ENCODE measurements around the gene CEP128. TPM values are rescaled to one million over a fixed set of nuclear protein-coding genes. Genes with fewer than 3 reads are reported as not detected.

The CEP128 gene
- total and polyA plus RNA-seq, 8 donors = 4.8 to 10.1 (median 7.5) TPM

DNA sequence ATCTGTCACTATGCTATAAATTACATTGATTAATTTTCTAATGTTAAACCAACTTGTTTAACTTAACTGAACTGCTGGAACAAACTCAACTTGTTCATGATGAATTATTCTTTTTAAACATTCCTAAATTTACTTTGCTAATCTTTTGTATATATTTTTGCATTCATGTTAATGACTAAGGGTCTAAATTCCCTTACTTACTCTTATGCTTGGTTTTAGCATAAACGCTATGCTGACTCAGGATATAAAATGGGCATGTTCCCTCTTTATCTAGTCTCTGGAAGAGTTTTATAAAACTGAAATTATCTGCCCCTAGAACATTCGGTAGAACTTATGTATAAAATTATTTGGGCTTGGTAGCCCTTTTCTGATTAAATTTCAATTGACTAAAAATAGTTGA is 387.4 kb downstream of the CEP128 start:
- Histone ChIP-seq H3K27ac (no peak overlapping the region), H3K9me3 (no peaks in the 10 kb centered on the region), H3K27me3 (no peaks in the 10 kb centered on the region), H3K4me3 (no peak overlapping the region), H3K4me1 (no peaks in the 10 kb centered on the region), H3K36me3 (no peaks in the 10 kb centered on the region)
- no peak for ATAC-seq
- TF ChIP-seq, protein P1, sequence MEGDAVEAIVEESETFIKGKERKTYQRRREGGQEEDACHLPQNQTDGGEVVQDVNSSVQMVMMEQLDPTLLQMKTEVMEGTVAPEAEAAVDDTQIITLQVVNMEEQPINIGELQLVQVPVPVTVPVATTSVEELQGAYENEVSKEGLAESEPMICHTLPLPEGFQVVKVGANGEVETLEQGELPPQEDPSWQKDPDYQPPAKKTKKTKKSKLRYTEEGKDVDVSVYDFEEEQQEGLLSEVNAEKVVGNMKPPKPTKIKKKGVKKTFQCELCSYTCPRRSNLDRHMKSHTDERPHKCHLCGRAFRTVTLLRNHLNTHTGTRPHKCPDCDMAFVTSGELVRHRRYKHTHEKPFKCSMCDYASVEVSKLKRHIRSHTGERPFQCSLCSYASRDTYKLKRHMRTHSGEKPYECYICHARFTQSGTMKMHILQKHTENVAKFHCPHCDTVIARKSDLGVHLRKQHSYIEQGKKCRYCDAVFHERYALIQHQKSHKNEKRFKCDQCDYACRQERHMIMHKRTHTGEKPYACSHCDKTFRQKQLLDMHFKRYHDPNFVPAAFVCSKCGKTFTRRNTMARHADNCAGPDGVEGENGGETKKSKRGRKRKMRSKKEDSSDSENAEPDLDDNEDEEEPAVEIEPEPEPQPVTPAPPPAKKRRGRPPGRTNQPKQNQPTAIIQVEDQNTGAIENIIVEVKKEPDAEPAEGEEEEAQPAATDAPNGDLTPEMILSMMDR (IDR thresholded peaks at IDR 0.05) = no peak
- intact Hi-C loops (cut with DNase I) = no loop called here
- DNase-seq = no peak

DNA sequence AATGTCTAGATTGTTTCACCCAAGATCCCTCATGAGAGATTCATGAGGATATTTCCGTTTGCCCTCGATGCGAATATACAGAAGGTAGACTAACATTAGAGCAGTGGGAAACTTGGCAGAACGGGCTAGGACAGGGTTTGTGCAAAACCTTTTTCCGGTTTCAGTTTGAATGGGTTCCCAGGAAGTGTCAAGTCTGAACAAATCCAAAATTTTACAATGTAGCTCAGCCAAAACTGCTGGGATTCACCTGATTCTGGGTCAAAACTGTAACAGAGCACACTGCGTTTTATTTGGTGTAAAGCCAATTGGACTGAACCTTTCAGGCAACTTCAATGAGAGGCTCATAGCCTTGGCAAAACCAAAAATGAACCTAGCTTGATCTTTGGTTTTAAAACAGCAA is 392.4 kb downstream of the CEP128 start:
- Histone ChIP-seq H3K27ac (no peak overlapping the region), H3K4me1 (no peaks in the 10 kb centered on the region), H3K9me3 (no peaks in the 10 kb centered on the region), H3K27me3 (no peaks in the 10 kb centered on the region), H3K36me3 (no peaks in the 10 kb centered on the region), H3K4me3 (no peak overlapping the region)
- ATAC-seq (no peak), DNase-seq (no peak)
- intact Hi-C loops (cut with DNase I) = no loop called here
- TF ChIP-seq, protein P1 (IDR thresholded peaks at IDR 0.05) = no peak

DNA sequence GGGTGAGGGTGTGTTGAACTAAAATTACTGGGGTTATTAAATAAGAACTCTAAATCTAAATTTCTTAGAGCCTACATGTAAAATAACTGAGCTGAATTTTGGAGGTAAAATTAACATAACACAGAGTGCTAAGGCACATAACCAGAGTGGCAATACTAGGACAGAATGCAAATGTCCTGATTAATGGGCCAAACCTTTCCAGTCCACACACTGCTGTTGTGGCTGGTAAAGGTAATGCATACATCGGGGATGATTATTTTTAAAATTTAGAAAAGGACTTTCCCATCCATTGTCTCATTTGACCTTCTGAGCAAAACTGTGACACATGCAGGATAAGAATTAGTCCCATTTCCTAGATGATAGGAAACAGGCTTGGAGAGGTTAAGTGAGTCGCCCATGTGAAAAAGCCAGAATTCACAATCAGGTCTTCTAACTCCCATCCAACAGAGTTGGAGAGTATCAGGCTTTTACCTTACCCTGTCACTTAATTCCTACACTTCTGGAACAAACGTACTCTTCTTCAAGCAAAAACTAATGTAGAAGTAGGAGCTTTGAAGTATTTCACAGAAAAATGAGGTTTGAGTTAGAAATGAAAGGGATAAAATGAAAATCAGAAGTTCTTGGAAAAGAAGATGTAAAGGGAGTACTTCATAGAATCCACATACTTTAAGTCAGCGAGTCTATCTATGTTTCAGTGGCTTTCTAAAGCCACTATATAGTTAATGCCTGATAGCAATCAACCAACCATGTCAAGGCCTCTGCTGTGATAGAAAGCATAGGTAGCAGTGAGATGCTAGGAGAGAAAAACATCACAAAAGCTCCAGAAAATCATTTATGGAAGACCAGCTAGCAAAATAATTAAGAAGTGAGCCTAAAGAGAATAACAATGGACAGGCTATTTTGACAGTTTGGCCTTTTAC is 395.3 kb downstream of the CEP128 start:
- Histone ChIP-seq H3K27ac (no peak overlapping the region), H3K27me3 (no peaks in the 10 kb centered on the region), H3K4me3 (no peak overlapping the region), H3K9me3 (peaks cover 0 to under 1% of the 10 kb centered on the region in 2 donors), H3K4me1 (no peaks in the 10 kb centered on the region), H3K36me3 (no peaks in the 10 kb centered on the region)
- ATAC-seq = no peak
- intact Hi-C loops (cut with DNase I) = no loop called here
- no peak for DNase-seq
- TF ChIP-seq, protein P1 (IDR thresholded peaks at IDR 0.05) = no peak

DNA sequence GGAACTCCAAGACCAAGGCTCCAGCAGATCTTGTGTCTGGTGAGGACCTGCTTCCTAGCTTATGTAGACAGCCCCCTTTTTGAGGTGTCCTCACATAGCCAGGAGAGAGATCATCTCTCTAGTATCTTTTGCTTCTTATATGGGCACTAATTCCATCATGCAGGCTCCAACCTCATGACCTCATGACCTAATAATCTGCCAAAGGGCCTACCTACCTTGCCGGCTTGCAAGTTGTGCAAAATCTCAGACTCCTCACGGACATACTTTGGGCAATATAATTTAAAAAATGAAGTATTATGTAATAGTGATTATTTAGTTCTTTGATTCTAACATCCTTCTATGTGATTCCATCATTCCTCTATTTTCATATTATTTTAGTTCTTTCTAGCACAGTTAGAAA is 397.2 kb downstream of the CEP128 start:
- intact Hi-C loops (cut with DNase I) = no loop called here
- H3K27me3 ChIP-seq = no peaks in the 10 kb centered on the region
- no peak for DNase-seq

DNA sequence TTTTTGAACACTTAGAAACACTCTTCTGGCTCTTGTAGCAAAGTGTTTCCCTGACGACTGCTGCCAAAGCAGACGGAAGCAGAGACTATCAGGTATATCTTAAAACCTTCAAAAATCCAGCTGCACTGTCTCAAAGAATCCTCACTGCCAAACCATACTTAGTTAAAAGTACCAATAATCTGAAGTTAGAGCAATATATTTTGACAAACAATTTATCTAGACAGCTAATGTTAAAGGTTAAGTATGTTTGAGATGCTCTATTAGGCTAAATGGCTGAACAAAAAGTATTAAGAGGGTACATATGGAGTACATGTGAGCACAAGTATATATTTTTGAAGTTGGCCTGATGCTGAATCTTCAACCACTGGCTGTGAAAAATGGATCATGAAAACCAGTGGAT is 398.3 kb downstream of the CEP128 start:
- H3K4me3 ChIP-seq = no peak overlapping the region
- intact Hi-C loops (cut with DNase I) = no loop called here
- H3K27ac ChIP-seq = no peak overlapping the region
- H3K27me3 ChIP-seq = no peaks in the 10 kb centered on the region
- ATAC-seq (no peak), DNase-seq (no peak)
- no peaks in the 10 kb centered on the region for H3K4me1 ChIP-seq
- H3K9me3 ChIP-seq = peaks cover 0 to 24% of the 10 kb centered on the region in 2 donors
- TF ChIP-seq, protein P1 (IDR thresholded peaks at IDR 0.05) = no peak
- H3K36me3 ChIP-seq = no peaks in the 10 kb centered on the region

More for the DNA sequence above, 397.2 kb downstream of the CEP128 start:
- TF ChIP-seq, protein P1 (IDR thresholded peaks at IDR 0.05) = no peak
- no peaks in the 10 kb centered on the region for H3K36me3 ChIP-seq
- H3K27ac ChIP-seq = no peak overlapping the region
- ATAC-seq = no peak
- no peak overlapping the region for H3K4me3 ChIP-seq
- peaks cover 0 to 19% of the 10 kb centered on the region in 2 donors for H3K9me3 ChIP-seq
- H3K4me1 ChIP-seq = no peaks in the 10 kb centered on the region
